ENCODE data around the gene FJX1. TPM values are rescaled to one million over a fixed set of nuclear protein-coding genes. Genes with fewer than 3 reads are reported as not detected.

FJX1 gene
- total RNA-seq, 1 experiment from 2014 or later = 13.7 TPM

- Histone ChIP-seq H3K4me2 (ENCODE audit: low read length) (no peak overlapping the region), H3K9me2 (ENCODE audit: insufficient read depth) (no peaks in the 10 kb centered on the region), H4K20me1 (ENCODE audit: insufficient read depth) (no peaks in the 10 kb centered on the region), H3K27me3 (ENCODE audit: insufficient read depth, low read length) (no peaks in the 10 kb centered on the region), H3K9ac (ENCODE audit: low read length) (no peak overlapping the region), H3K4me3 (replicated peaks in 1 of 2; ENCODE audit: low read depth in 1 of 2, low read length in 2 of 2) (no peak overlapping the region), H3K79me2 (ENCODE audit: insufficient read depth, low read length) (peaks cover 8% of the 10 kb centered on the region; the same call in 1 of the 2 replicates), H3K9me3 (ENCODE audit: control insufficient read depth in 1 of 2, insufficient read depth in 1 of 2, low read depth in 1 of 2, low read length in 2 of 2) (no peaks in the 10 kb centered on the region), H3K36me3 (ENCODE audit: control insufficient read depth in 1 of 2, insufficient read depth in 2 of 2, low read length in 2 of 2) (no peaks in the 10 kb centered on the region), H3K4me1 (ENCODE audit: control insufficient read depth in 1 of 2, insufficient read depth in 2 of 2, low read length in 2 of 2) (peaks cover 10 to 47% of the 10 kb centered on the region in 2 experiments), H3K27ac (ENCODE audit: low read depth, low read length) (no peak overlapping the region), H2AFZ (ENCODE audit: low read depth, low read length, poor library complexity, severe bottlenecking) (no peak overlapping the region)
- intact Hi-C loops (cut with micrococcal nuclease) = no loop called here
- ATAC-seq = no peak
- DNase-seq (ENCODE audit: low read depth, low spot score) = no peak
- RAD21 ChIA-PET (ENCODE audit: low non-redundant PET in 1 of 2, low total read pairs in 2 of 2, uncharacterized antibody in 2 of 2, unreplicated experiment in 2 of 2) = no interaction called here
- TF ChIP-seq EGR1 (IDR thresholded peaks at IDR 0.05; ENCODE audit: low read depth) = no peak
- no peak for TF ChIP-seq JUND (IDR thresholded peaks at IDR 0.05)
- no peak for TF ChIP-seq RAD21 (IDR thresholded peaks at IDR 0.05; ENCODE audit: low read depth)
- no peak for TF ChIP-seq SIN3A (IDR thresholded peaks at IDR 0.05; ENCODE audit: low read depth)
- TF ChIP-seq TCF7L2 (IDR thresholded peaks at IDR 0.05; ENCODE audit: borderline replicate concordance, extremely low read depth, insufficient read depth, insufficient read length) = no peak
- no peak for TF ChIP-seq CBX3 (IDR thresholded peaks at IDR 0.05; ENCODE audit: low read depth)
- no peak for TF ChIP-seq POLR2A (IDR thresholded peaks at IDR 0.05; ENCODE audit: borderline replicate concordance, extremely low read depth, insufficient read depth, insufficient read length)
- no peak for TF ChIP-seq ATF3 (IDR thresholded peaks at IDR 0.05)
- no peak for TF ChIP-seq EZH2phosphoT487 (IDR thresholded peaks at IDR 0.05; ENCODE audit: borderline replicate concordance)
- TF ChIP-seq CEBPB (IDR thresholded peaks at IDR 0.05; ENCODE audit: low read depth) = no peak
- no peak for TF ChIP-seq REST (IDR thresholded peaks at IDR 0.05; ENCODE audit: low read depth)
- POLR2A ChIA-PET = no interaction called here
- CTCF ChIA-PET = interaction anchor here (1.6 kb wide), 1 partner anchor 198 kb away, joined by 9 read pairs; no protein-coding TSS in a partner anchor
- no TSS peak for BruUV-seq (replicated peaks)
Measured at GRCh38 chr11:35624316-35624715, 6.1 kb downstream of the FJX1 start.
